ENCODE data around the gene BMI1.

BMI1 gene

DNA sequence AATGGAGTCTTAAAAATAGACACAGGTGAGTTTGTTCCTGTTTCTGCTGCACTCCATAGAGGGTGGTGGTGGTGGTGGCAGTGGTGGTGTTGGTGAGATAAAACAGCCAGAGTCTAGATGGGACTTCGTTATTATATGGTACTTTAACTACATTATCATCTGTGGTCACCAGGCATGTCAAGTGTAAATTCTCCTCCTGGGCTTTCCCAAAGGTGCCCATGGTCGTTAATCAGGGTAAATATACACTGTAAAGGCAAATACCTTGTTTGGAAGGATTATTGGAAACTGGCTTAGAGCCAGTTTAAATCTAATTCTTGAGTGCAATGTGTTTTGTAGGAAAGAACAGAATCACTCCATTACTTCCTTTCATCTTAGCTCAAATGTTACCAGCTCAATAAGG lies 26.2 kb upstream of the BMI1 start (continued):
- TF ChIP-seq ZNF580 (tag by site-specific recombination; IDR thresholded peaks at IDR 0.05) (peak; percentile 51; the same call in 1 of the 2 replicates), ZNF221 (tag by site-specific recombination; IDR thresholded peaks at IDR 0.05; ENCODE audit: borderline replicate concordance) (no peak), ZNF335 (tag by site-specific recombination; conservative IDR thresholded peaks at IDR 0.05) (peak; percentile 48; the same call in 1 of the 2 replicates), BCL11A (tag by site-specific recombination; IDR thresholded peaks at IDR 0.05; ENCODE audit: low read depth) (no peak), ZNF473 (tag by site-specific recombination; IDR thresholded peaks at IDR 0.05) (no peak), ZNF777 (tag by site-specific recombination; IDR thresholded peaks at IDR 0.05; ENCODE audit: borderline replicate concordance) (no peak), GLI4 (tag by site-specific recombination; IDR thresholded peaks at IDR 0.05) (no peak), ZNF148 (tag by site-specific recombination; IDR thresholded peaks at IDR 0.05; ENCODE audit: borderline replicate concordance) (no peak), ZNF747 (tag by site-specific recombination; IDR thresholded peaks at IDR 0.05) (no peak), ZSCAN23 (tag by site-specific recombination; IDR thresholded peaks at IDR 0.05) (no peak), GFI1B (tag by site-specific recombination; IDR thresholded peaks at IDR 0.05) (peak; percentile 15; the same call in 1 of the 2 replicates), ZNF549 (tag by site-specific recombination; IDR thresholded peaks at IDR 0.05) (no peak), IKZF3 (tag by site-specific recombination; IDR thresholded peaks at IDR 0.05) (peak; percentile 78), ZNF341 (tag by site-specific recombination; IDR thresholded peaks at IDR 0.05; ENCODE audit: low read depth) (peak; percentile 61), ZNF548 (tag by site-specific recombination; IDR thresholded peaks at IDR 0.05) (no peak), ZNF768 (tag by site-specific recombination; IDR thresholded peaks at IDR 0.05) (no peak), ZNF692 (tag by site-specific recombination; IDR thresholded peaks at IDR 0.05) (no peak), PATZ1 (tag by site-specific recombination; IDR thresholded peaks at IDR 0.05) (no peak), PRDM1 (tag by site-specific recombination; IDR thresholded peaks at IDR 0.05) (no peak)
- TF ChIP-seq, protein P1, sequence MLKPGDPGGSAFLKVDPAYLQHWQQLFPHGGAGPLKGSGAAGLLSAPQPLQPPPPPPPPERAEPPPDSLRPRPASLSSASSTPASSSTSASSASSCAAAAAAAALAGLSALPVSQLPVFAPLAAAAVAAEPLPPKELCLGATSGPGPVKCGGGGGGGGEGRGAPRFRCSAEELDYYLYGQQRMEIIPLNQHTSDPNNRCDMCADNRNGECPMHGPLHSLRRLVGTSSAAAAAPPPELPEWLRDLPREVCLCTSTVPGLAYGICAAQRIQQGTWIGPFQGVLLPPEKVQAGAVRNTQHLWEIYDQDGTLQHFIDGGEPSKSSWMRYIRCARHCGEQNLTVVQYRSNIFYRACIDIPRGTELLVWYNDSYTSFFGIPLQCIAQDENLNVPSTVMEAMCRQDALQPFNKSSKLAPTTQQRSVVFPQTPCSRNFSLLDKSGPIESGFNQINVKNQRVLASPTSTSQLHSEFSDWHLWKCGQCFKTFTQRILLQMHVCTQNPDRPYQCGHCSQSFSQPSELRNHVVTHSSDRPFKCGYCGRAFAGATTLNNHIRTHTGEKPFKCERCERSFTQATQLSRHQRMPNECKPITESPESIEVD (tag by site-specific recombination; IDR thresholded peaks at IDR 0.05), result peak; percentile 90
- TF ChIP-seq, protein P2, sequence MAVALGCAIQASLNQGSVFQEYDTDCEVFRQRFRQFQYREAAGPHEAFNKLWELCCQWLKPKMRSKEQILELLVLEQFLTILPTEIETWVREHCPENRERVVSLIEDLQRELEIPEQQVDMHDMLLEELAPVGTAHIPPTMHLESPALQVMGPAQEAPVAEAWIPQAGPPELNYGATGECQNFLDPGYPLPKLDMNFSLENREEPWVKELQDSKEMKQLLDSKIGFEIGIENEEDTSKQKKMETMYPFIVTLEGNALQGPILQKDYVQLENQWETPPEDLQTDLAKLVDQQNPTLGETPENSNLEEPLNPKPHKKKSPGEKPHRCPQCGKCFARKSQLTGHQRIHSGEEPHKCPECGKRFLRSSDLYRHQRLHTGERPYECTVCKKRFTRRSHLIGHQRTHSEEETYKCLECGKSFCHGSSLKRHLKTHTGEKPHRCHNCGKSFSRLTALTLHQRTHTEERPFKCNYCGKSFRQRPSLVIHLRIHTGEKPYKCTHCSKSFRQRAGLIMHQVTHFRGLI (tag by site-specific recombination; IDR thresholded peaks at IDR 0.05), result no peak
- TF ChIP-seq, protein P3, sequence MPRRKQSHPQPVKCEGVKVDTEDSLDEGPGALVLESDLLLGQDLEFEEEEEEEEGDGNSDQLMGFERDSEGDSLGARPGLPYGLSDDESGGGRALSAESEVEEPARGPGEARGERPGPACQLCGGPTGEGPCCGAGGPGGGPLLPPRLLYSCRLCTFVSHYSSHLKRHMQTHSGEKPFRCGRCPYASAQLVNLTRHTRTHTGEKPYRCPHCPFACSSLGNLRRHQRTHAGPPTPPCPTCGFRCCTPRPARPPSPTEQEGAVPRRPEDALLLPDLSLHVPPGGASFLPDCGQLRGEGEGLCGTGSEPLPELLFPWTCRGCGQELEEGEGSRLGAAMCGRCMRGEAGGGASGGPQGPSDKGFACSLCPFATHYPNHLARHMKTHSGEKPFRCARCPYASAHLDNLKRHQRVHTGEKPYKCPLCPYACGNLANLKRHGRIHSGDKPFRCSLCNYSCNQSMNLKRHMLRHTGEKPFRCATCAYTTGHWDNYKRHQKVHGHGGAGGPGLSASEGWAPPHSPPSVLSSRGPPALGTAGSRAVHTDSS (tag by site-specific recombination; IDR thresholded peaks at IDR 0.05), result no peak
- TF ChIP-seq, protein P4, sequence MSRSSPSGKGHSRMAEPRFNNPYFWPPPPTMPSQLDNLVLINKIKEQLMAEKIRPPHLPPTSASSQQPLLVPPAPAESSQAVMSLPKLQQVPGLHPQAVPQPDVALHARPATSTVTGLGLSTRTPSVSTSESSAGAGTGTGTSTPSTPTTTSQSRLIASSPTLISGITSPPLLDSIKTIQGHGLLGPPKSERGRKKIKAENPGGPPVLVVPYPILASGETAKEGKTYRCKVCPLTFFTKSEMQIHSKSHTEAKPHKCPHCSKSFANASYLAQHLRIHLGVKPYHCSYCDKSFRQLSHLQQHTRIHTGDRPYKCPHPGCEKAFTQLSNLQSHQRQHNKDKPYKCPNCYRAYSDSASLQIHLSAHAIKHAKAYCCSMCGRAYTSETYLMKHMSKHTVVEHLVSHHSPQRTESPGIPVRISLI (tag by site-specific recombination; IDR thresholded peaks at IDR 0.05), result no peak
- TF ChIP-seq, protein P5, sequence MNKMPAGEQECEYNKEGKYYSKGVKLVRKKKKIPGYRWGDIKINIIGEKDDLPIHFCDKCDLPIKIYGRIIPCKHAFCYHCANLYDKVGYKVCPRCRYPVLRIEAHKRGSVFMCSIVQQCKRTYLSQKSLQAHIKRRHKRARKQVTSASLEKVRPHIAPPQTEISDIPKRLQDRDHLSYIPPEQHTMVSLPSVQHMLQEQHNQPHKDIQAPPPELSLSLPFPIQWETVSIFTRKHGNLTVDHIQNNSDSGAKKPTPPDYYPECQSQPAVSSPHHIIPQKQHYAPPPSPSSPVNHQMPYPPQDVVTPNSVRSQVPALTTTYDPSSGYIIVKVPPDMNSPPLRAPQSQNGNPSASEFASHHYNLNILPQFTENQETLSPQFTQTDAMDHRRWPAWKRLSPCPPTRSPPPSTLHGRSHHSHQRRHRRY (tag by site-specific recombination; IDR thresholded peaks at IDR 0.05), result no peak
- TF ChIP-seq, protein P6, sequence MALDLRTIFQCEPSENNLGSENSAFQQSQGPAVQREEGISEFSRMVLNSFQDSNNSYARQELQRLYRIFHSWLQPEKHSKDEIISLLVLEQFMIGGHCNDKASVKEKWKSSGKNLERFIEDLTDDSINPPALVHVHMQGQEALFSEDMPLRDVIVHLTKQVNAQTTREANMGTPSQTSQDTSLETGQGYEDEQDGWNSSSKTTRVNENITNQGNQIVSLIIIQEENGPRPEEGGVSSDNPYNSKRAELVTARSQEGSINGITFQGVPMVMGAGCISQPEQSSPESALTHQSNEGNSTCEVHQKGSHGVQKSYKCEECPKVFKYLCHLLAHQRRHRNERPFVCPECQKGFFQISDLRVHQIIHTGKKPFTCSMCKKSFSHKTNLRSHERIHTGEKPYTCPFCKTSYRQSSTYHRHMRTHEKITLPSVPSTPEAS (tag by site-specific recombination; IDR thresholded peaks at IDR 0.05), result no peak
